ENCODE data around the gene AGAP1.

The AGAP1 gene

GRCh38 chr2:235697041-235697440, 203.2 kb downstream of the AGAP1 start:
- DNase-seq: no peak

DNA sequence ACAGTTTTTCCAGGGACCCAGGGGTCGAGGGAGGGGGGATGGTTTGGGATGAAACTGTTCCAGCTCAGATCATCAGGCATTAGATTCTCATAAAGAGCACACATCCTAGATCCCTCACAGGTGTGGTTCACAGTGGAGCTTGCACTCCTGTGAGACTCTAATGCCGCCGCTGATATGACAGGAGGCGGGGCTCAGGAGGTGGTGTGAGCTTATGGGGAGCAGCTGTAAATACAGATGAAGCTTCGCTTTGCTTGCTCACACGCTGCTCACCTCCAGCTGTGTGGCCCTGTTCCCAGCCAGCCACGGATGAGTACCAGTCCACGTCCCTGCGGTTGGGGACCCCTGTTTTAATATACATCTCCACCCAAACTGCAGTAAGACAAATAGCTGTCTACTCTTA, 204.2 kb downstream of the AGAP1 start:
- no peak for DNase-seq

DNA sequence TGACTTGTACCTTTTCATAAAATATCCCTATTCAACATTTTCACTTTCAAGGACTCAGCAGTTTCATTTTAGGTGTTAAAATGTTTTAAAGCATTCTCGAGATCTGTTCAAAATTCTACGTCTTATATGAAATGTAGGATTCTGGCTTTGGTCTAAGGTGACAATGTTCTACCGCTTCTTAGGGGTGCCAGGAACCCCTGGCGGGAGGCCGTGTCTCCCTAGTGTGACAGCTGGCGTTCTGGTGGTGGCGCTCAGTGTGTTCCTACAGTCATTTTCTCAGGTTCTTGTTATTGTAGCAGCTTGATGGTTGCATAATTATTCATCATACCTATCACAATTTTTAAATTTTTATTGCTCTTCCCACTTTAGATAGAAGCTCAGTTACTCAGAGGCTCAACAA, 204.6 kb downstream of the AGAP1 start:
- no peak for DNase-seq

DNA sequence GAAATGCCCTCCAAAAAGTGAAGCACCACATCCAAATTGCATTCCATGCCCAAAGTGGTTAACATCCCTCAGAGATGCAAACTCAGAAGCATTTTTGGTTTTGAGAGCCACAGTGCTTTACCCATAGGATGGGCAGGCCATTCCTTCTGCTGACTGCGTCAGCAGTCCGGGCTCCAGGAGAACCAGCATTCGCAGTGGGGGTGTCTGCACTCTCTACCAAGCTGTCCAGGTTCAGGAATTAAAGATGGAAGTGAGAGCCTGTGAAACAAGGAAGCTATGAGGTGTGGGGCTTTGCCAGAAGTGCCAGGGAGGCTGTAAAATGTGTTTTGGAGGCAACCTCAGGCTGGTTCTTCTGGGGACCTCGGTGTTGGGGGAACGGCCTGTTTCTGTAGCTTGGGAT, 205.7 kb downstream of the AGAP1 start:
- no peak for DNase-seq

DNA sequence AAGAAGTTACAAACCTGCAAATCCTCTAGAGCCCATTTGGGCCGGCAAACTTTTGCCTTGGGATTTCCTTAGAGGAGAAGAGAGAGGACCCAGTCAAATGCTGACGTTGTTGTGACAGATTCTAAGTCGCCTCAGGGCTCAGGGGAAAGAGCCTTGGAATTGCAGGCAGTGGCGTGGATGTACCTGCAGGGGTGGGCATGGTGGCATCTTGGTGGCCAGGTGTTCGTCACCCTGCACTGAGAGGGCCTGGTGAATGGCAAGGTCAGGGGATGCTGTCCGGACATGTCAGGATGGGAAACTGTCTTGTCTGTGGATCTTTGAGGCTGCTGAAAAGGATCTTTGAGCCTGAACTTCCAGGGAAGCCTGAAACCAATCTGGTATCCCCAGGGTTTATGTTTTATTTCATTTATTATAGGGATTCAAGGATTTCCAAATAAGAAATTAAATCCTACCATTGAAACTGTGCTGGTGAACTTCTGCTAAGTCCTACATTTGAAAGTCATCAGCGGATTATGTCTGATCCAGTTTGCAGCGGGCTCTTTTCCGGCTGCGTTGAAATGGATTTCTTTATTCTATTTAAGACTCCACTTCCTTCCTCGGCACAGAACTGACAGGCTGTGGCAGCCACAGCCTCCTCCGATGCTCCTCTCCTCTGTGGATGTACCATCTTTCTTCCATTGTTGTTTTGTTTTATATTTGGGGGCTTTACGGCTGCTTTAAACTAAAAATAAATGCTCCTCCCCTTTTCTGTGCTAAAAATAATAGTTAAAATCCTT, 207.6 kb downstream of the AGAP1 start:
- DNase-seq: no peak

- no peak for DNase-seq
Observed at GRCh38 chr2:235702186-235702585, 208.3 kb downstream of the AGAP1 start.

DNA sequence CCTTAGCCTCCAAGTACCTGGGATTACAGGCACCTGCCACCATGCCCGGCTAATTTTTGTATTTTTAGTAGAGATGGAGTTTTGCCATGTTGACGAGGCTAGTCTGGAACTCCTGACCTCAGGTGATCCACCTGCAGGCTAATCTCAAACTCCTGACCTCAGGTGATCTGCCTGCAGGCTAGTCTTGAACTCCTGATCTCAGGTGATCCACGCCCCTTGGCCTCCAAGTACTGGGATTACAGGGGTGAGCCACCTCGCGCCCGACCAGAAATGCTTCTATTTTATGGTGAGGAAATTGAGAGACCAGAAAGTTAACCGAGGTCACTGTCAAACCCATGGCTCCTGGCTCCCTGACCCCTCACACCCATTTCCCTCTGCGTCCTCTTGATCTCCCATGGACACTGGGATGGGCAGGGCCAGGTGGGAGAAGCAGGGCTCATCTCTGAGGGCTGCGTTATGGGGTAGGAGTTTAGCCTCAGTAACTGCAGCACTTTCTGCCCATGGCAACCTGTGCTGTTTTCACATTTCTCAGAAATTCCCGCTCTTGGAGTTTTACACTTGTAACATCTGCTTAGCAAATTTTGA, 210.0 kb downstream of the AGAP1 start:
- DNase-seq: no peak

DNA sequence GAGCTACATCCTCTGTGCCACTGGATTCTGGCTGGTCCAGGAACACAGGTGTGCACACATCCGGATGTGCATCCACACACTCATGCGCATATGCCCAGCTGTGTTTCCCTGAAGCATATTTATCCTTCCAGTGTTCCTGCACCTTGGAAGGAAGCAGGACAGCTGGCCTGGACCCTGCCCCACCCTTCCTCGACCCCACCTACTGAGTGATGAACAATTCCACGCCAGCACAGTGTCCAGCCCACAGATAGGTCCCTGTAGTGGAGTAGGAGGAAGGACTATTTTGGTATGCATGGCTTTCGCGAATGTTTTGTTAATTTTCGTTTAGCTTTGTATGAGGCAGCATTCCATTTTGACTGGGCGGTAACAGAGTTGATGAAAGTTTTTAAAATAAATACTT, 211.5 kb downstream of the AGAP1 start:
- DNase-seq: no peak

DNA sequence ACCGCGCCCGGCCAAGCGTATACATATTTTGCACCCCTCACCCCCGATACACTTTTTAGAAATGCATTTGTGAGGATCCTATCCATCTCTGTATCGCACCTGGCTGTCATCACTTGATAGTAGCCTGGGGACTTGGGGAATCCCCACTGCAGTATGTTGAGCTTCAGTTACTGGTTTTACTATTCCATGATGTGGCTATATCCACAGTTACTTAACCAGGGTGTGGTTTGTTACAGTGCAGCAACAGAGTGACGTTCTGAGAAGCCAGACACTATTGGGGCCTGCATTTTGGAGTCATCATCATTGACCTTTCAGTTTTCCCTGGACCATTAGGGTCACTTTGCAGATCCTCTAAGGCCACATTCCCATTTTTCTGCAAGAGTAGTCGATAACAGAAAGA, 212.7 kb downstream of the AGAP1 start:
- no peak for DNase-seq

DNA sequence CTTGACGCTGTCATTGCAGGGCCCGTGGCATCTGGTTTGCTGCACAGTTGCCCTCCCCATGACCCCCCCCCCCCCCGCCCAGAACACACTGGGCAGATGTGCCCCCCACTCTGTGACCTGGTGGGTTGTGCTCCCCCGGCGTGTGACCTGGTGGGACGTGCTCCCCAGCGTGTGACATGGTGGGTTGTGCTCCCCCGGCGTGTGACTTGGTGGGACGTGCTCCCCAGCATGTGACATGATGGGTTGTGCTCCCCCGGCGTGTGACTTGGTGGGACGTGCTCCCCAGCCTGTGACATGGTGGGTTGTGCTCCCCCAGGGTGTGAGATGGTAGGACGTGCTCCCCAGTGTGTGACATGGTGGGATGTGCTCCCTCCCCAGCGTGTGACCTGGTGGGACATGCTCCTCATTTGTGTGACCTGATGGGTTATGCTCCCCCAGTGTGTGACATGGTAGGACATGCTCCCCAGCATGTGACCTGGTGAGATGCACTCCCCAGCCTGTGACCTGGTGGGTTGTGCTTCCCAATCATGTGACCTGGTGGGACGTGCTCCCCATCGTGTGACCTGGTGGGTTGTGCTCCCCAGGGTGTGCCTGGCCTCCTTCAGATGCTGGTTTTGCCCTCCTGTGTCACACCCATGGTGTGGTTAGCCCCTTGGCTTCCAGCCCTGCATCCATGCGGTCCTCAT, 213.7 kb downstream of the AGAP1 start:
- no peak for DNase-seq

GRCh38 chr2:235709124-235709813, 215.4 kb downstream of the AGAP1 start:
- DNase-seq: no peak

- DNase-seq: no peak
Observed at GRCh38 chr2:235709969-235710879, 216.4 kb downstream of the AGAP1 start.

DNA sequence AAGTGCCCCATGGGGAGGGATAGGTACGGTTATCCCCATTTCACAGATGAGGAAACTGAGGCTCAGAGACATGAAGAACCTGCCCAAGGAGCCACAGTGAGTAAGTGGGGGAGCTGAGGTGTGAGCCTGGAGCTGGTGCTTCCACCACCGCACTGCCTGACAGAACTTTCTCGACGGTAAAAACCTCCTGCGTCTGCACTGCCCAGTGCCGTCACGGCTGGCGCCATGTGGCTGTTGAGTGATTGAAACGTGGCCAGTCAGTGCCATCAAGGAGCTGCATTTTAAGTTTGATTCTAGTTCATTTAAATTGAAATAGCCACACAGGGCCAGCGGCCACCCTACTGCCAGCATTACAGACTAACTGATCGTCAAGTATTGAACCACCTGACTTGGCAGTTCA, 217.1 kb downstream of the AGAP1 start:
- DNase-seq: no peak

GRCh38 chr2:235711527-235711926, 217.7 kb downstream of the AGAP1 start:
- DNase-seq: no peak

DNA sequence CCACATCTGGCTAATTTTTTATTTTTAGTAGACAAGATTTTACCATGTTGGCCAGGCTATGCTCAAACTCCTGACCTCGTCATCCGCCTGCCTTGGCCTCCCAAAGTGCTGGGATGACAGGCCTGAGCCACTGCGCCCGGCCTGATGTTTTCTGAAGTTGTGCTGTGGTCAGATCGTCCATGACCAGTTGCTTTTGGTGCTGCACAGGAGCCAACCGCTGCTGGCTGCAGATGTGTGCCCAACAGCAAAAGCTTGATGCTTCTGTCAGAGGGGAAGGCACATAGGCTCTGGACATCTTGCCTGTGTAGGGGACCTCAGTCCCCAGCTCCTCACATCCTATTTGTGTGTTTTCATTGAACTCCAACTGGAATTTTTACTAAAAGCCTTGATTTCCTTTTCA, 218.3 kb downstream of the AGAP1 start:
- no peak for DNase-seq

GRCh38 chr2:235713189-235713588, 219.3 kb downstream of the AGAP1 start:
- no peak for DNase-seq

GRCh38 chr2:235715601-235716000, 221.8 kb downstream of the AGAP1 start:
- no peak for DNase-seq

- no peak for DNase-seq
Observed at GRCh38 chr2:235716875-235717496, 223.1 kb downstream of the AGAP1 start.

- DNase-seq: no peak
Observed at GRCh38 chr2:235719146-235719942, 225.5 kb downstream of the AGAP1 start.

- DNase-seq: no peak
Observed at GRCh38 chr2:235721625-235722024, 227.8 kb downstream of the AGAP1 start.

GRCh38 chr2:235722869-235723268, 229.0 kb downstream of the AGAP1 start:
- no peak for DNase-seq

Measured in activated CD4-positive, alpha-beta T cell treated with anti-CD3 and anti-CD28 coated beads, Interleukin-2, Interleukin-6, amounts not matched to agents 100 ng/mL and 50 ng/mL, durations not matched to agents 16 hours and 8 hours (primary cell).